ENCODE results near the gene PVR.

- TF ChIP-seq CTCF (conservative IDR thresholded peaks at IDR 0.05) (no peak), ZFX (IDR thresholded peaks at IDR 0.05) (no peak)
Observed at GRCh38 chr19:44596428-44597130, 47.1 kb upstream of the PVR start.

All from C4-2B (cell line).